Testis (tissue), 2 donors: ENCODE measurements around the gene SLX4IP.

ENCODE experiments used
- POLR2A ChIP-seq: fragments of 450-650 bp; IDR thresholded peaks from one replicate; pipeline ENCODE4 v1.6.1; 2017; ENCODE audit warnings: antibody characterized with exemption, mild to moderate bottlenecking, moderate library complexity
- TF ChIP-seq, protein P1 (sequence below), 3 experiments: fragments of 450-650 bp in 2 of 3; fragments of 200-600 bp in 1 of 3; sonication (generic) in 1 of 3; IDR thresholded peaks; one replicate each; pipeline ENCODE4 v1.5.1; 2016 to 2019; ENCODE audit warnings: antibody characterized with exemption in 3 of 3, mild to moderate bottlenecking in 2 of 3, moderate library complexity in 1 of 3

DNA sequence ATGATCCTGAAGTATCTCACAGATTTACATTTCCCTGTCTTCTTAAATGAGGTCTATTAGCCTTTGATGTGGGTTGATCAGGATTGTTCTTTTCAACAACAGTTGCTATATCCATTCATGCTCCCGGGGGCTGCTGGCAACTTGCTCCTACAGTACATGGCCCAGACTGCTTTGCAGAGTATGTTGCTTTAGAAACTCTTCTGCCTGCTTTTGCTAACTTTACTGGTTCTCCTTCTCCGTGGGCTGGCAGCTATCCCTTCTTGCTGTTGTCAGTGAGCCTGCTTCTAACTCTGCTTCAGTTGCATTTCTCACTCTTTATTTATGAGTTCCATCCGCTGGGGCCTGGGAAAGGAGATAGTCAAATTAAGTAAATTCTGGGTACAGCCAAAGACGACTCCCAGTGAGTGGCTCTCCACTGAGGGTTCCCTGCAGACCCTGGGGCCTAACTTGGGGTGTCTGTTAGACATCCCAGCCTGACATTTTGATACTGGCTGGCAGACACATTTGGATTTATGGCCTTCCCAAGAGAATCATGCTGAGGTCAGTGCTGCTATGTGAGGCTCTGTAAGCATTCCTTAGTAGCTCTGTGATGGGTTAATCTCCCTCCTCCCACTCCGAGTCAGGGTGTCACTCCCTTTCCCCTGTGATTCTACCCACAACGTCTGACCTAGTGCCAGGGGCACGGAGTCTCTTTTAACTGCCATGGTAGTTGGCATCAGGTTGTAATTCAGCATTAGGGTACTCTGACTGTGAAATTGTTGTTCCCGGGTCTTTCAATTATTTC is 73.6 kb downstream of the SLX4IP start:
- TF ChIP-seq, protein P1, sequence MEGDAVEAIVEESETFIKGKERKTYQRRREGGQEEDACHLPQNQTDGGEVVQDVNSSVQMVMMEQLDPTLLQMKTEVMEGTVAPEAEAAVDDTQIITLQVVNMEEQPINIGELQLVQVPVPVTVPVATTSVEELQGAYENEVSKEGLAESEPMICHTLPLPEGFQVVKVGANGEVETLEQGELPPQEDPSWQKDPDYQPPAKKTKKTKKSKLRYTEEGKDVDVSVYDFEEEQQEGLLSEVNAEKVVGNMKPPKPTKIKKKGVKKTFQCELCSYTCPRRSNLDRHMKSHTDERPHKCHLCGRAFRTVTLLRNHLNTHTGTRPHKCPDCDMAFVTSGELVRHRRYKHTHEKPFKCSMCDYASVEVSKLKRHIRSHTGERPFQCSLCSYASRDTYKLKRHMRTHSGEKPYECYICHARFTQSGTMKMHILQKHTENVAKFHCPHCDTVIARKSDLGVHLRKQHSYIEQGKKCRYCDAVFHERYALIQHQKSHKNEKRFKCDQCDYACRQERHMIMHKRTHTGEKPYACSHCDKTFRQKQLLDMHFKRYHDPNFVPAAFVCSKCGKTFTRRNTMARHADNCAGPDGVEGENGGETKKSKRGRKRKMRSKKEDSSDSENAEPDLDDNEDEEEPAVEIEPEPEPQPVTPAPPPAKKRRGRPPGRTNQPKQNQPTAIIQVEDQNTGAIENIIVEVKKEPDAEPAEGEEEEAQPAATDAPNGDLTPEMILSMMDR (IDR thresholded peaks at IDR 0.05), result no peak
- no peak for TF ChIP-seq POLR2A
